ENCODE results near the gene C14orf93.
A peak's percentile ranks its signal among the peaks of the same experiment; 100 is the strongest.

C14orf93 gene

DNA sequence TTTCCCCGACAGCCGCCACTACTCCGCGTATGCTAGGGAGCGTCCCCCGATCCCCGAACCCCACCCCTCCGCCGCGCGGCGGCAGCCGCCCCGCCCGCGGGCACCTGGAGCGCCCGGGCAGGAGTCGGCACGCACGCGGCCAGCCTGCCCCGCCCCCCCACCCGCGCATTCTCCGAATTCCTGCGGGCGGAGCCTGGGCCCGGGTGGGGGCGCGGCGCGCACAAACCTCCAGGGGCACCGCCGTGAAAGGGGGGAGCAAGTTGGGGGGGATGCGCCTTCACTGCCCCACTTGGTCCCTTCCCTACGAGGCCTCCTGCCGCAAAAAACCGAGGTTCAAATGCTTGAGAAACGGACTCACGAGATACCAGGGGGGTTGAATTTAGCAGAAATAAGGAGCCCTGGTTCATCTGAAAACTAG, 29.3 kb downstream of the C14orf93 start:
- H3K27ac Mint-ChIP-seq = no peak overlapping the region
- peaks cover 28% of the 10 kb centered on the region for H3K27me3 Mint-ChIP-seq (ENCODE audit: low read depth)
- no peaks in the 10 kb centered on the region for H3K36me3 Mint-ChIP-seq (ENCODE audit: low read depth)
- no peak overlapping the region for H3K4me3 Mint-ChIP-seq
- H3K9me3 Mint-ChIP-seq = no peaks in the 10 kb centered on the region
- peaks cover 5% of the 10 kb centered on the region for H3K4me1 Mint-ChIP-seq (ENCODE audit: low read depth)

DNA sequence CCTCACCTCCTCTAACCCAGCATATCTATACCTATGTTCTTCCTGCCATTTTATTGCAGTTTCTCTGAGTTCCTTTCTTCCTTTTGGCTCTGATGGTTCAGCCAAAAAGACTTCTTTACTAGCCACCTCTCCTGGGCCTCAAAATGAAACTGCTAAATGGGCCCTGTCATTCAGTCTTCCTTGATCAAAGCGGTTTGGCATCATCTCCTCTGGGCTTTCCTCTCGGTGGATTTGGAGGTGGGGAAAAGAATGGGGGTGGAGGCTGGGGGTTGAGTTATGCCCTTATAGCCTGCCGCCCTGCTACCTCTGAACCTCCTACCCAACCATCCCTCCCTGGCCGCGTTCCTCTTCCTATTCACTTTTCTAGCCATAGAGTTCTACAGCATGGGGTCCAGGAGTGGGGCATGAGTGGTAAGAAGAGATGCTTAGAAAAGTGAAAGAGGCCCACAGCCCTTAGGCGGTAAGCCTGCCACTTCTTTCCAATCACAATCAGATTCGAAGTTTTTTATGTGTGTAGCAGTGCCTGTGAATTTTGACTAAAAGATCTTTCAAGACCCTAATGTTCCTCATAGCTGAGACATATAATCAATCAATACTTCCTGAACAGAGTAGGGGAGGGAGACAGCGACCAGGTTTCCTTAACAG, 30.1 kb downstream of the C14orf93 start:
- Mint-ChIP-seq H3K9me3 (no peaks in the 10 kb centered on the region), H3K4me1 (ENCODE audit: low read depth) (peaks cover 5% of the 10 kb centered on the region), H3K27me3 (ENCODE audit: low read depth) (peaks cover 28% of the 10 kb centered on the region), H3K27ac (no peak overlapping the region), H3K4me3 (peak overlapping the region; percentile 38), H3K36me3 (ENCODE audit: low read depth) (no peaks in the 10 kb centered on the region)

- Mint-ChIP-seq H3K4me1 (ENCODE audit: low read depth) (peaks cover 5% of the 10 kb centered on the region), H3K36me3 (ENCODE audit: low read depth) (no peaks in the 10 kb centered on the region), H3K27me3 (ENCODE audit: low read depth) (peaks cover 28% of the 10 kb centered on the region), H3K9me3 (no peaks in the 10 kb centered on the region), H3K27ac (no peak overlapping the region), H3K4me3 (no peak overlapping the region)
Measured at GRCh38 chr14:22978981-22979671, 30.8 kb downstream of the C14orf93 start.

- H3K27ac Mint-ChIP-seq = no peak overlapping the region
- H3K36me3 Mint-ChIP-seq (ENCODE audit: low read depth) = no peaks in the 10 kb centered on the region
- no peak overlapping the region for H3K4me3 Mint-ChIP-seq
- H3K4me1 Mint-ChIP-seq (ENCODE audit: low read depth) = peaks cover 5% of the 10 kb centered on the region
- peaks cover 28% of the 10 kb centered on the region for H3K27me3 Mint-ChIP-seq (ENCODE audit: low read depth)
- no peaks in the 10 kb centered on the region for H3K9me3 Mint-ChIP-seq
Measured at GRCh38 chr14:22978487-22978837, 31.5 kb downstream of the C14orf93 start.

DNA sequence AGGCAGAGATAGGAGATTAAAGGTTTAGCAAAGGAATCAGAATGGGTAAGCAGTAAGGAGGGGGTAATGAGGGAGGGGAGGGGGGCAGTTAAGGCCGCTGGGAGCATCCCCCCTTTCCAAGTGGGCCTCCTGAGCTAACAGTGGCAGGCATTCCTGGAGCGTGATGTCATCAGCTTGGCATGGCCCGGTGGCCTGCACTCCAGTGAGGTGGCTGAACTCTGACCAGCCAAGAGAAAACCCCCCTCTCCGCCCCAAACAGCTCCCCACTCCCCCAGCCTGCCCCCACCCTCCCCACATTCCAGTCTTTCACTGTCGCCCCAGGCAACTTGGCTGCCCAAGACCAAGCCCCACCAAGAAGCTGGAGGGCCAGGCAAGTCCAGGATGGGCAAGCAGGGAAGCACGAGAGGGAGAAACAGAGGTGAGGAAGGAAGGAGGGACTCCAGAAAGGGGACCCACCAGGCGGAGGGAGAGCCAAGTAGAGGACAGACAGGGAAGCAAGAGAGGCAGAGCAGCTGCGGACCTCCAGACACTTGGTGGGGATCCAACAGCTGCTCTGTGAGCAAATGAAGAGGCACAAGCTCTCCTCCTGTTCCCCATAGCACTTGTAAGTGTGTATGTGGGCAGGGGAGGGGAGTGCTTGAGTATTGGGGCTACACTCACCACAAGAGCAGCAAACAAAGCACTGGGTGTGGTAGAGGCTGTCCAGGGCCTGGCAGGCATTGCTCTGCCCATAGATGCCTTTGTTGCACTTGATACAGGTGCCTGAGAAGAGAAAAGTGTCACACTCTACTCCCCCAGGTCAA, 32.1 kb downstream of the C14orf93 start:
- H3K4me3 Mint-ChIP-seq = no peak overlapping the region
- H3K36me3 Mint-ChIP-seq (ENCODE audit: low read depth) = no peaks in the 10 kb centered on the region
- peaks cover 28% of the 10 kb centered on the region for H3K27me3 Mint-ChIP-seq (ENCODE audit: low read depth)
- no peaks in the 10 kb centered on the region for H3K9me3 Mint-ChIP-seq
- H3K4me1 Mint-ChIP-seq (ENCODE audit: low read depth) = peaks cover 5% of the 10 kb centered on the region
- peak overlapping the region; percentile 45 for H3K27ac Mint-ChIP-seq

DNA sequence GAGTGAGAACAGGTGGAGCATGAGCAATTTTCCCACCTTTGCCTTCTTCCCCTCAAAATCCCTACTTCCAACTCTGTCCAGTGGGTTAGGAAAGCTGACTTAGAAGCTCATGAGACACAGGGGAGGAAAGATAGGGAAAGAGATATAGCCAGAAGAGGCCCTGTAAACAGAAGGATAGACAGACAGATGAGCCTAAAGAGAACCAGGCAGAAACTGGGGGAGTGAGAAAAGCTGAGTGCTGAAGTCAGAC, 32.6 kb downstream of the C14orf93 start:
- Mint-ChIP-seq H3K9me3 (no peaks in the 10 kb centered on the region), H3K27me3 (ENCODE audit: low read depth) (peaks cover 28% of the 10 kb centered on the region), H3K4me1 (ENCODE audit: low read depth) (peaks cover 5% of the 10 kb centered on the region), H3K4me3 (no peak overlapping the region), H3K36me3 (ENCODE audit: low read depth) (no peaks in the 10 kb centered on the region), H3K27ac (no peak overlapping the region)

- Mint-ChIP-seq H3K36me3 (ENCODE audit: low read depth) (no peaks in the 10 kb centered on the region), H3K27ac (no peak overlapping the region), H3K4me1 (ENCODE audit: low read depth) (peaks cover 5% of the 10 kb centered on the region), H3K4me3 (no peak overlapping the region), H3K9me3 (no peaks in the 10 kb centered on the region), H3K27me3 (ENCODE audit: low read depth) (peaks cover 33% of the 10 kb centered on the region)
Measured at GRCh38 chr14:22976620-22977433, 33.1 kb downstream of the C14orf93 start.

DNA sequence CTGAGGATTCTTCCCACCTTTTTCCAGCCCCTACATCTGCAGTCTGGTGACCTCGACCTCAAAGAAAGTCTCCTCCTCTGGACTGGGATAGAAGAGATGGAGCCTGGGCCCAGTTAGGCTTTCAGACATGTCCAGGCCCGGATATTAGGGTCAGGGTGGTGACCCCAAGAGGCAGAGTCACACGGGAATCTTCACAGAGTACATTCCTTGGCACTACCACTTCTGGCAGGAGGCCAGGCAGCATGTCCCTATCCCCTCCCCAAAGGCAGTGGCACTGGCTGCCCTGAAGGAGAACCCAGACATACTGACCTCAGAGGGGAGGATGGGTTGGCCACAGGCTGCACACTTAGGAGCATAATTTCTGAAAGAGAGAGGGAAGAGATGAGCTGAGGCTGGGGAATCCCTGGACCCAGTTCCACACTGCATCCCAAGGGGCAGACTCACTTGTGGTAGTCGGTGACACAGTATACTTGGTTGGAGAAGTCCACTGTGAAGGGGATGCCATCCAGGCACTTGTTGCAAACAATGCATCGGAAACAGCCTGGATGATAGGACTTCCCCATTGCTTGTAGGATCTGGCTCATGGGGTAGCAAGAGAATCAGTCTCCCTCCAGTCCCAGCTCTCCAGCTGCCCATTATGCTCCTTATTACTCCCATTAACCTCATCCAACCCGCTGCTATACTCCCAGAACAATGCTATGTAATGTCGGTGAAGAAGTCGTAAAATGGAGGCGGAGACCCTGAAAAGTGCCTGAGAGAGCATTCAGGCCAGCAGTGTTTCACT, 35.2 kb downstream of the C14orf93 start:
- Mint-ChIP-seq H3K9me3 (no peaks in the 10 kb centered on the region), H3K4me3 (no peak overlapping the region), H3K36me3 (ENCODE audit: low read depth) (no peaks in the 10 kb centered on the region), H3K27me3 (ENCODE audit: low read depth) (peaks cover 30% of the 10 kb centered on the region), H3K27ac (no peak overlapping the region), H3K4me1 (ENCODE audit: low read depth) (peaks cover under 1% of the 10 kb centered on the region)

- Mint-ChIP-seq H3K4me1 (ENCODE audit: low read depth) (no peaks in the 10 kb centered on the region), H3K4me3 (no peak overlapping the region), H3K36me3 (ENCODE audit: low read depth) (no peaks in the 10 kb centered on the region), H3K27me3 (ENCODE audit: low read depth) (peaks cover 21% of the 10 kb centered on the region), H3K27ac (no peak overlapping the region), H3K9me3 (no peaks in the 10 kb centered on the region)
Measured at GRCh38 chr14:22973217-22974032, 36.5 kb downstream of the C14orf93 start.

DNA sequence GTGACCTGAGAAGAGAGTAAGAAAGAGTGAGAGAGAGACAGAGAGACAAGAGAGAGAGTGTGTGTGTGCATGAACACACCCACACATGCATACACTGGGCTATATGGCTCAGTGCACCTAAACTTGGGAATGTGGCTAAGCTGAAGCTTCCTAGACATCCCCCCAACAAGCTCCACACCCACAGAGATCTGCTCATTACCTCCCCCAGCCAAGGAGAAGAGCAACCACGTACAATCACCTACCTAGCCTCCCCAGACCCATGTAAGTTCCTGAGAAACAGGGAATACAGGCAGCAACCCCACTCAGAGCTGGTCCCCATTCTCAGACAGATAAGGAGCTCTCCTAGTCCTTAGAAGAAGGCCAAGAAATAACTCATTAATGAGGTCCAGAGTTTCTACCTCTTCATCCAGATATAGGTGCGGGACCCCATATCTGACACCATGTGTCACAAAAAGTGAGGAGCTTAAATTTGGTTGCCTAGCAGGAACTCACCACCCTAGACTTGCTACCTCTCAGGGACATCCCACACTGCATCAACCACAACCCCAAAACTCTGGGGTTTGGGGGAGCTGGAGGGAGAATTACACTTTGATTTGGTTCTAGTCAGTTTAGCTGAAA, 37.5 kb downstream of the C14orf93 start:
- no peaks in the 10 kb centered on the region for H3K4me1 Mint-ChIP-seq (ENCODE audit: low read depth)
- H3K4me3 Mint-ChIP-seq = no peak overlapping the region
- no peaks in the 10 kb centered on the region for H3K36me3 Mint-ChIP-seq (ENCODE audit: low read depth)
- H3K9me3 Mint-ChIP-seq = no peaks in the 10 kb centered on the region
- H3K27me3 Mint-ChIP-seq (ENCODE audit: low read depth) = peaks cover 19% of the 10 kb centered on the region
- H3K27ac Mint-ChIP-seq = no peak overlapping the region

- no peaks in the 10 kb centered on the region for H3K36me3 Mint-ChIP-seq (ENCODE audit: low read depth)
- H3K27ac Mint-ChIP-seq = no peak overlapping the region
- H3K27me3 Mint-ChIP-seq (ENCODE audit: low read depth) = peaks cover 9% of the 10 kb centered on the region
- H3K9me3 Mint-ChIP-seq = no peaks in the 10 kb centered on the region
- no peak overlapping the region for H3K4me3 Mint-ChIP-seq
- no peaks in the 10 kb centered on the region for H3K4me1 Mint-ChIP-seq (ENCODE audit: low read depth)
Measured at GRCh38 chr14:22971152-22971551, 38.8 kb downstream of the C14orf93 start.

DNA sequence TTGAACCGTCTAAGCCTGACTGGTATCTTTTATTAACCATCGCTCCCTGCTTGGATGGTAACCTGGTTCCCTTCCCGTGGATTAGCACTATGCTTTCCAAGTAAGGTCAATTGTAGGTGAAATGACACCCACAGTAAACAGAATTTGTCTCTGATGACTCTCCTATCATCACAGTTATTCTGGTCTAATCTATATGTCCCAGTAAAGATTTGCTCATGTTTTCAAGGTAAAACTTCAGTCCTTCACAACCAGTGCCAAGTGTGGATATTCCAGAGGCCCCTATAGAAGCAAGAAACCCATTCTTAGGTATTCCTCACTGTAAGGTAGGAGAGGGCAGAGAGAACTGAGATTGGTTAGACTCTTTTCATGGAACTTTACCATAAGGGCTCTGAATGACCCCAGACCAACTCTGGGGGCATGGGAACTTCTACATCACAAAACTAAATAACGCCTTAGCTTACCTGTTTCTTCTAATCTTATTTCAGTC, 43.1 kb downstream of the C14orf93 start:
- no peaks in the 10 kb centered on the region for H3K36me3 Mint-ChIP-seq (ENCODE audit: low read depth)
- H3K9me3 Mint-ChIP-seq = no peaks in the 10 kb centered on the region
- no peak overlapping the region for H3K4me3 Mint-ChIP-seq
- no peak overlapping the region for H3K27ac Mint-ChIP-seq
- H3K27me3 Mint-ChIP-seq (ENCODE audit: low read depth) = peaks cover 12% of the 10 kb centered on the region
- no peaks in the 10 kb centered on the region for H3K4me1 Mint-ChIP-seq (ENCODE audit: low read depth)
